ENCODE results near the gene PRKG1. TPM values are rescaled to one million over a fixed set of nuclear protein-coding genes. Genes with fewer than 3 reads are reported as not detected.

Gene PRKG1
- total and polyA plus RNA-seq, 2 of the 4 experiments (the other 2 are of a cell fraction), result 3.5 to 18.3 TPM

DNA sequence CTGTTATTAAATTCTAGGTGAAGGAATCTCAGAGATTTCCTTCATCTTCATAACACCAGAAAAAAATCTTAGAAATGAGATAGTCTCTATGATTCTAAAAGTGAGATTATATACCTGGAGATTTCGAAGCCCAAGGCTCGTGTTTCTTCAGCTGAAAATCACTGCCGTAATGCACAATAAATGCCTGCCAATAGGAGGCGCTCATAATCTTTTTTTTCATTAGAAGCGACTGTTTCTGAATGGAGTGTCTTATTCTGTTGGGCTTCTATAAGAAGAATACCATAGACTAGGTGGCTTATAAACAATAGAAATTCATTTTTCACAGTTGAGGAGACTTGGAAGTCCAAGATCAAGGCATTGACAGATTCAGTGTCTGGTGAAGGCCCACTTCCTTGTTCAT is 294.7 kb downstream of the PRKG1 start:
- no peak overlapping the region for H3K4me2 ChIP-seq (ENCODE audit: low read depth, low read length)
- H2AFZ ChIP-seq (replicated peaks; ENCODE audit: low read length, poor library complexity), result no peak overlapping the region
- no peak overlapping the region for H2AK5ac ChIP-seq (ENCODE audit: low read depth, low read length)
- ChIA-PET CTCF (interaction anchor here (0.5 kb wide), 1 partner anchor 407 kb away, joined by 4 read pairs; no protein-coding TSS in a partner anchor), POLR2A (ENCODE audit: unreplicated experiment) (no interaction called here)
- DNase-seq (no peak), ATAC-seq (ENCODE audit: low read depth) (no peak)
- H3K4me1 ChIP-seq (ENCODE audit: control insufficient read depth, insufficient read depth, low read length), result no peaks in the 10 kb centered on the region
- H3K27me3 ChIP-seq (ENCODE audit: control insufficient read depth, insufficient read depth, low read length), result no peaks in the 10 kb centered on the region
- no peak overlapping the region for H3K4me3 ChIP-seq (ENCODE audit: insufficient read depth, low read depth, low read length)
- no peak overlapping the region for H2AK9ac ChIP-seq (replicated peaks; ENCODE audit: low read depth, low read length, poor library complexity)
- H3K14ac ChIP-seq (replicated peaks; ENCODE audit: low read depth, low read length), result no peak overlapping the region
- no peaks in the 10 kb centered on the region for H3K9me3 ChIP-seq (ENCODE audit: control insufficient read depth, insufficient read depth, low read length)
- no peak overlapping the region for H3K27ac ChIP-seq (ENCODE audit: insufficient read depth, low read length)
- no peak for TF ChIP-seq SMC3 (IDR thresholded peaks at IDR 0.05; ENCODE audit: low read depth, low read length)
- TF ChIP-seq CEBPB (IDR thresholded peaks at IDR 0.05; ENCODE audit: low read depth, low read length), result no peak
- no peak for TF ChIP-seq USF2 (IDR thresholded peaks at IDR 0.05; ENCODE audit: low read depth, low read length)
- no peak for TF ChIP-seq CHD1 (IDR thresholded peaks at IDR 0.05; ENCODE audit: low read depth, low read length)
- TF ChIP-seq NFE2L2 (IDR thresholded peaks at IDR 0.05; ENCODE audit: low read depth, low read length), result no peak
- TF ChIP-seq MXI1 (IDR thresholded peaks at IDR 0.05; ENCODE audit: borderline replicate concordance, low read depth, low read length), result no peak
- no peak for TF ChIP-seq POLR2A (IDR thresholded peaks at IDR 0.05; ENCODE audit: low read depth, low read length)
- TF ChIP-seq MAZ (IDR thresholded peaks at IDR 0.05; ENCODE audit: borderline replicate concordance, low read depth, low read length), result no peak
- TF ChIP-seq RFX5 (IDR thresholded peaks at IDR 0.05; ENCODE audit: low read depth, low read length), result no peak
- no peak for TF ChIP-seq MAFK (IDR thresholded peaks at IDR 0.05; ENCODE audit: low read depth, low read length)
- TF ChIP-seq BHLHE40 (IDR thresholded peaks at IDR 0.05; ENCODE audit: low read depth, low read length), result no peak
- no peak for TF ChIP-seq RCOR1 (IDR thresholded peaks at IDR 0.05; ENCODE audit: insufficient replicate concordance, low read length)
- TF ChIP-seq ELK1 (IDR thresholded peaks at IDR 0.05; ENCODE audit: borderline replicate concordance, low read depth, low read length), result no peak
- H3K9ac ChIP-seq (ENCODE audit: low read depth, low read length), result no peak overlapping the region
- H3K36me3 ChIP-seq (ENCODE audit: control insufficient read depth, insufficient read depth, low read length), result no peaks in the 10 kb centered on the region
- in situ Hi-C loops (cut with MboI; ENCODE audit: low sequenced_read_pairs), result no loop called here
- no TSS peak for BruUV-seq (replicated peaks)
- 0 out of 2 replicates have a peak, but pooled peaks cover 2% of the 10 kb centered on the region for H3K9me1 ChIP-seq (ENCODE audit: insufficient read depth, low read length)
- no peak overlapping the region for H4K5ac ChIP-seq (ENCODE audit: low read depth, low read length)
- no CpG with 5 or more reads among the region's 5 CpGs for WGBS, 2 experiments (ENCODE audit: extremely low coverage in 2 of 2, insufficient read length in 1 of 2)
- H3K23ac ChIP-seq (ENCODE audit: low read depth, low read length), result no peak overlapping the region
- intact Hi-C loops (cut with micrococcal nuclease), result no loop called here
- H3K79me1 ChIP-seq (ENCODE audit: low read depth in 1 of 2, low read length in 2 of 2), result peaks cover 8 to 13% of the 10 kb centered on the region in 2 experiments; a peak in 3 of 4 replicates
- no peak overlapping the region for H3K4ac ChIP-seq (ENCODE audit: low read depth, low read length)
- H3K18ac ChIP-seq (ENCODE audit: low read depth, low read length), result no peak overlapping the region
- no peak overlapping the region for H2BK15ac ChIP-seq (ENCODE audit: low read depth, low read length)
- no peak overlapping the region for H2BK120ac ChIP-seq (ENCODE audit: low read depth, low read length)
- no peak overlapping the region for H4K8ac ChIP-seq (ENCODE audit: low read depth in 2 of 2, low read length in 2 of 2)
- H2BK20ac ChIP-seq (ENCODE audit: low read depth, low read length), result no peak overlapping the region
- H3K56ac ChIP-seq (ENCODE audit: extremely low read depth, insufficient read depth, low read length), result no peak overlapping the region
- H2BK5ac ChIP-seq (ENCODE audit: low read depth, low read length, poor library complexity, severe bottlenecking), result no peak overlapping the region
- no peaks in the 10 kb centered on the region for H4K20me1 ChIP-seq (ENCODE audit: insufficient read depth, low read length)
- dilution Hi-C loops (cut with HindIII; ENCODE audit: low sequenced_read_pairs, unreplicated experiment), result no loop called here
- H4K91ac ChIP-seq (ENCODE audit: insufficient read depth, low read depth, low read length), result no peak overlapping the region
